SH-SY5Y (cell line): ENCODE data around the gene ASB6.

Experiments
- GATA2 ChIP-seq: IDR thresholded peaks from 2 replicates; pipeline ENCODE4 v1.6.1; 2011; ENCODE audit warnings: mild to moderate bottlenecking, low read depth, low read length
- GATA3 ChIP-seq: IDR thresholded peaks from 2 replicates; pipeline ENCODE4 v1.6.1; 2011; ENCODE audit warnings: low read depth, mild to moderate bottlenecking, low read length, moderate library complexity

ASB6 gene

DNA sequence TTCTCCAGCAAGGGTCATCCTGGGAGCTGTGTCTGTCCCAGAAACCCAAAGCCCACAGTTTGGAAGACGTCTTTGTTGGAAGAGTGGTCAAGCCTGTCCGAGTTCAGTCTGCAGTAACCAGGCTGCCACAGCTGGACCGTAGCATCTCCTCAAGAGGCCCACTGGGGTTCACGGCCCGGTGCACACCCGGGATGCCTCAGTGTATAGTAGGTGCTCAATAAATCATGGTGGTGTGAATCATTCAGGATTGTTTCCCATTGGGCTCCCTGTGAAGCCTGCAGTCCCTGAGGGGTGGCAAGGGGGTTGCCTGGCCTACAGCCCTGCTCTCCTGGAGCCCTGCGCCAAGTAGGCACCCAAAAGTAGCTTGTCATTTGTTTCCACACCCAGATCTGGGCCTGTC lies 13.2 kb upstream of the ASB6 start:
- no peak for TF ChIP-seq GATA3

- no peak for TF ChIP-seq GATA3
- no peak for TF ChIP-seq GATA2
Observed at GRCh38 chr9:129654554-129655040, 12.6 kb upstream of the ASB6 start.

DNA sequence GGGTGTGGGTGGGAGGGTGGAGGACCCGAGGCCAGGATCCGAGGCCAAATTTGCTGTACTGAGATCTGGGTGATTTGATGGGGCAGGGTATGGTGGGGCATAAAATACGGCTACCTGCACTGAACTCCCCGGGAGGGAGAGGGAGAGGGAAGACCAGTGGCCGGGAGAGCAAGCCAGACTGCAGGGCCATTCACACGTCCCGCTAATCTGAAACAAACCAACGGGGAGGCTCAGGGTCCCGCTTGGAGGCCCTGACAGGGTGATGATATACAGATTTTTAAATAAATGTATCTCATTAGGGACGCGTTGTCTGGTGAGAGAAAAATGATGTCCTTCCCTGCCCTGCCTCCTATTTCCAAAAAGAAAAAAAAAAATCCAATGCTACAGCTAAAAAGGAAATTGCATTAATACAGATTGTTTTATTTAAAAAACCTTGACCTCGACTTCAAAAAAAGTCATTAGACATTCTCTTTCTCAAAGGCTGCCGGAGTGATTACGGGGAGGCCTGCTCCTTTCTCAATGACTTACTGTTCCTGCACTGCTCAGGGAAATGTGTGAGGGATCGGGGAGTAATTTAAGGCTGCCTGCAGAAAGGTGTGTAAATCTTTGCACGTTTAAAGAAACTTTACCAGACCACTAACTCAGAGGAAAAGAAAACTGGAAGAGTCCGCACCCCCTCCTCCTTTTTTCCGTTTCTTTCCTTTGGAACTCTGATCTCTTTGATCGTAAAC lies 12.0 kb upstream of the ASB6 start:
- TF ChIP-seq GATA2 (no peak), GATA3 (no peak)

DNA sequence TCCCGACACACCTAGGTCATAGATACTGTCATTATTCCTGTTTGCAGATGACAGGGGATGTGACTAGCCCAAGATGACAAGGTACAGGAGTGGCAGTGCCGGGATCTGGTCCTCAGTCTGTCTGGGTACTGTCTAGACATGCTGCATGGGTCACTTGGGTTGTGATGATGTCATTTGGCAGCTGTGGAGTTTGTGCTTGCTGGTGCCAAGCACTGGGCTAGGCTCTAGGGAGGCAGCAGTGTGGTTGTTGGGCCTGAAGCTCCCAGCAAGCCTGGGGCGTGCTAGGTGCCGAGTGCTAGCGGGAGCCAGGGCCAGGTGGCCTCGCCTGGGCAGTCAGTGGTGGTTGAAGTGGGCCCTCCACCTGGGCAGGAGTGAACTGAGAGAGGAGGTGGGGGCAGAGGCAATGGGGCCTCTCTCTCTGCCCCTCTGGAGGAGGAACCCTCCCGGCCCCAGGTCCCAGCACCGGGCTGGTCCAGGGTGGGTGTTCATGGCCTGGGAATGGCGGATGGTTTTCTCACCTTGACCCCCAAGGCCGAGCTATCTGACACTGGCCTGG lies 8.8 kb upstream of the ASB6 start:
- TF ChIP-seq GATA3: no peak
- TF ChIP-seq GATA2: no peak

DNA sequence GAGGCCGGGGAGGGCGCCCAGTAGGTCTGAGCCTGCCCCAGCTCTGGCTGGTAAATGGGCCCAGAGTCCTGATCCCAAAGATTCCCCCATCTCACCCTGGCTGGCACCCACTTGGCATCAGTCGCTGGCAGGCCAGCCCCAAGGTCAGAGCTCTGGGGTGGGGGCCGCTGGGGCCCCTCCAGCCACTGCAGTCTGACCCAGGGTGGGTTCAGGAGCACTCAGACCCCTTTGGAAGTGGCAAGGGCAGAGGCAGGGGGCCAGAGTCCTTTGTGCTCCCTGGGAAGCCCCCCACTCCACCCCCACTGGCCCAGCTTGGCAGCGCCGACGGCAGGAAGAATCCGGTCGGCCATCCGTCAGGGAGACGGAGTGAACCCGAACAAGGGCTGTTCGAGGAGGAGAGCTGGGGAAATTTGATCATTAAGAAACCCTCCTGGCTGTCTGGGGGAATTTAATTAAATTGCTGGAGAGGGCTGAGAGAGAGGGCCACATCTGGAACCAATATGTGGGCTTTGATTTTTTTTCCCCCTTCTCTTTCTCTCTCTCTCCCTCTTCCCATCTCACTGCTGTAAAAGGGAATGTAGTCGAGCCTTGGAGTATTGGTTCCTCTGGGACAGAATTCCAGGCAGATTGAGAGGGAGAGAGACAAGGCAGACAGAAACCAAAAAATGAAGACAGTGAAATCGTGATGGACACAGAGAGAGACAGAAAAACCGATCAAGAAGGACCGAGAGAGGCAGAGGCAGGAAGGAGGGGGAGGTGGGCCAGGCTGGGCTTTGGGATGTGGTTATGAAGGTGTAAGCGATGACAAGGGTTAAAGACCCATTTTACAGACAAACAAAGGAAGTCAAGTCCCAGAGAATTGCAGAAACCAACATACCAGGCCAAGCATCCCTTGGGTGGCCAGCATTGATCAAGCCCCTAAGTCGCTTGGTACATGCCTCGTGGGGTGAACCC lies 8.1 kb upstream of the ASB6 start:
- TF ChIP-seq GATA3 (no peak), GATA2 (no peak)

- TF ChIP-seq GATA2 (no peak), GATA3 (no peak)
Observed at GRCh38 chr9:129648764-129649115, 6.8 kb upstream of the ASB6 start.

GRCh38 chr9:129648092-129648763 lies 6.3 kb upstream of the ASB6 start:
- TF ChIP-seq GATA2 (no peak), GATA3 (no peak)

- TF ChIP-seq GATA3 (no peak), GATA2 (no peak)
Observed at GRCh38 chr9:129647635-129648034, 5.7 kb upstream of the ASB6 start.

DNA sequence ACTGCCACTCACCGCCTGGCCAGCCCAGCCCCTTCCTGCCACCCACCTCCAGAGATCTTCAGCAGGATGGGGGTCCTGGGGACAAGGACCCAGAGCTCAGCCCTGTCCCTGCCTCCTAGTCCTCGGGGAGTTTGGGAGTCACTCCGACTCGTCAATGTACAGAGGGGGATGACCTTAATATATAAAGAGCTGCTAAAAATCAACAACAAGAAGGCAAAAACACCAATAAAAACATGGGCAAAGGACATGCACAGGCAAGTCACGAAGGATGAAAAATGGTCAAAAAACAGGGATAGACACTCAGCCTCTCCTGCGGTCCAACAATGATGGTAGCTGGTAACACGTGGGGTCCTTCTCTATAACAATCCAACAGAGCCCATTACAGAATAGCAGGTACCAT lies 4.7 kb upstream of the ASB6 start:
- TF ChIP-seq GATA3 (no peak), GATA2 (no peak)

DNA sequence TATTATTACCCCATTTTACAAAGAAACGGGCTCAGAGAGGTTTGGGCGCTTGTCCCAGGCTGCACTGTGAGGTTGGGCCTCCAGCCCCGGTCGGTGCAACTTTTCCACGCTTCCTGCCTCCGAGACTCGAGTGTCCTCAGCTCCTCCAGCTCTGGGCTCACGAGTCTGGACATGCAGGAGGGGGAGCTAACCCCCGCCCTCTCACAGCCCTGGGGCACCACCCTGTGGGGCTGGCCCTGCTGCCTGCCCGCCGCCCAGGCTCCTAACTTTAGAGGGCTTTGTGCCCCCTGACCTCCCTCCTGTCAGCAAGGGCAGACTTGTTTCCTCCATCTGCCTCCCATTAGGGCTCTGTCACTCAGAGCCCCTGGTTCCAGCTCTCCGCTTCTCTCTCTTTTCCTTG lies 4.3 kb upstream of the ASB6 start:
- TF ChIP-seq GATA3 (no peak), GATA2 (no peak)

- no peak for TF ChIP-seq GATA2
Observed at GRCh38 chr9:129644902-129645301, 3.0 kb upstream of the ASB6 start.

DNA sequence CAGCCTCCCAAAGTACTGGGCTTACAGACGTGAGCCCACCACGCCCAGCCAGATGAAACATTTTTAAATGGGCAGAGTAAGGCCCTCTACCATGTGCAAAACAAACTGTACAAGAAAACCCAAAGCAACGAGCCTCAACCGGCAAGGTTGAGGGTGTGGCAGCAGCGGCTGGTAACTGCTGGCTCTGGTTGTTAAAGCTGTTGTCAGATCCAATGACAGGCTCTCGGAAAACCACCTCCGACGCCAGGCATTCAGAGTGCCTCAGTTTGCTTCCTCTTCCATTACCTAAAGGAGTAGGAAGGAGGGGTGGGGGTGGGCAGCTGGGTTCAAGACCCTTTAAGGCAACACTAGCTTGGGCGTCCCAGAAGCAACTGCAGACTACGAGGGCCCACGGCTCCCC lies 2.4 kb upstream of the ASB6 start:
- no peak for TF ChIP-seq GATA3
- TF ChIP-seq GATA2: no peak

- TF ChIP-seq GATA3 (no peak), GATA2 (no peak)
Observed at GRCh38 chr9:129643706-129644105, 1.8 kb upstream of the ASB6 start.
